ENCODE measurements around the gene TMEM271.
"Not testable (repeated sequence)": the region's sequence is repeated elsewhere in the genome, so short reads cannot be mapped to it uniquely, and the experiment has no call there.

Gene TMEM271

GRCh38 chr4:610411-611261, 34.5 kb upstream of the TMEM271 start:
- no peak for DNase-seq (ENCODE audit: extremely low spot score, insufficient read length, low read depth)
- no peak for FAIRE-seq

- no peak for DNase-seq (ENCODE audit: extremely low spot score, insufficient read length, low read depth)
These were observed 33.4 kb upstream of the TMEM271 start for GRCh38 chr4:609400-610050.

DNA sequence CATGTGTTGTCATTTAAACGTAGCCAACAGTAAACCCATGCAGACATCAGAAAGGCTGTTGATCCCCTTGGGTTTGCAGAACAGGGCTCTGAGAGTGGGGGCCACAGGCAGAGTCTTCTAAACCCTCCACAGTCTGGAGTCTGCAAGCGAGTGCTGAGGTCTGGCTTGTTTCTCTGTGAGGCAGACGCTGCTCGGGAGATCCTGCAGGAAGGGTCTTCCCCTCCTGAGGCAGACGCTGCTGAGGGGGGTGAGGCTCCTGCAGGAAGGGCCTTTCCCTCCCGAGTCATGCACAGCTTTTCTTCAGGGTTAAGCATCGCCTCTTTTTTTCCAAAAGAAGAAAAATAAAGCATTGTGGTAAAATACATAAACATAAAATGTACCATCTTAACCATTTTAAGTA, 32.1 kb upstream of the TMEM271 start:
- FAIRE-seq (no peak), DNase-seq (ENCODE audit: extremely low spot score, insufficient read length, low read depth) (no peak)

More at GRCh38 chr4:609400-610050, 33.4 kb upstream of the TMEM271 start:
- no peak for FAIRE-seq

- DNase-seq (ENCODE audit: extremely low spot score, insufficient read length, low read depth) (no peak), FAIRE-seq (no peak)
These were observed 29.8 kb upstream of the TMEM271 start for GRCh38 chr4:605702-606425.

DNA sequence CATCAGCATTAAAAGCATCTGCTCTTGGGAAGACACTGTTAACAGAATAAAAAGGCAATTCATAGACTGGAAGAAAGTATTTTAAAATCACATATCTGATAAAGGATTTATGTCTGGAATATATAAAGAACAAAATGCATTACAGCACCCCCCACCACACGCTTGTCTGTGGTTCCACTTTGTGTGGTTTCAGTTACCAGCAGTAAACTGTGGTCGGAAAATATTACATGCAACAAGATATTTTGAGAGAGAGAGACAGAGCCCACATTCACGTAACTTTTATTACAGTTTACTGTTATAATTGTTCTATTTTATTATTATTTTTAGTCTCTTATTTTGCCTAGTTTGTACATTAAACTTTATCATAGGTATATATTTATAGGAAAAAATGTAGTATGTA, 28.0 kb upstream of the TMEM271 start:
- DNase-seq (ENCODE audit: extremely low spot score, insufficient read length, low read depth) (no peak), FAIRE-seq (no peak)

DNA sequence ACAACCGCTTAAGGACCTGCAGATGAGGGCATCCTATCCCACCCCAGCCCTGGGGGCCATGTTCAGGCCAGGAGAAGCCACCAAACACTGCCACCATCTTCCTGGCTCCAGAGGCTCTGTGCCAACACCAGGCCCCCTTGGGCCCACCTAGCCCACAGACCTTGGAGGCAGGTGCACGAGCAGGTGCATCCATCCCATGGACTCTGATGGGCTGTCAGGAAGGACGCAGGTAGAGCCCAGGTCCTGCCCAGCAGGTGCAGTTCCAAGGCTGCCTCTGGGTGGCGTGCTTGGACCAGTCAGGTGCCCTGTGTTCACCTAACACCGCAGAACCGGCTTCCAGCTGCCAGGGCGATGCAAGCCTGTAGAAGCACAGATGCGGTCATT, 26.5 kb upstream of the TMEM271 start:
- no peak for FAIRE-seq
- DNase-seq (ENCODE audit: extremely low spot score, insufficient read length, low read depth) = no peak

- no peak for FAIRE-seq
- DNase-seq (ENCODE audit: extremely low spot score, insufficient read length, low read depth) = no peak
These were observed 25.8 kb upstream of the TMEM271 start for GRCh38 chr4:601612-602558.

DNA sequence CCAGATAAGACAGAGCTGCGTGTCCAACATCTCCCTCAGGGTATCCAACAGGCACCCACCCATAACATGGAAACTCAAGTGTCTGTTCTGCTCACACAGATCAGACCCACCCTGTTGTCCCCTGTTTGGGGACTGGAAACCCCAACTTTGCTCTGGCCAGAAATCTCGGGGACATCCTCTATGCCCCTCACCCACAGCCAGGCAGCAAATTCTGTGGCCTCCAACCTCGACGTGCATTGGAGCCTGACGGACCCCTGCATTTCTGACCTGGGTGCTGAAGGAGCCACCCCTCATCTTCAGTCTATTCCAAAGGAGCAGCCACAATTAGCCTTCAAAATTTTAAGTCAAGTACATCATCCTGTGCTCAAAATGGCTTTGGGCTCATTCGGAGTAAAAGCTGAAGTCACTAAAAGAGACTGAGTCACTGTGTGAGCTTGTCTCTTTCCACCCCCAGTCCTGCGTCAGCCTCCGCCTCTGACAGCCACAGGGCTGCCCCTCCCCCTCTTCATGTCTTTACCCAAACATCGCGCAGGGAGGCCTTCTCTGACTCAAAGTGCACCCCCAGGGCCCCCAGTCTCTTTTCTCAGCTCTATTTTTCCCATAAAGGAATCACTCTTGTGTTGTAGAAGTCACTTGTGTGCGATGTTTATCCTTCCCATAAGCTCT, 24.9 kb upstream of the TMEM271 start:
- DNase-seq (ENCODE audit: extremely low spot score, insufficient read length, low read depth) = no peak
- FAIRE-seq = no peak

- FAIRE-seq (no peak), DNase-seq (ENCODE audit: extremely low spot score, insufficient read length, low read depth) (no peak)
These were observed 24.1 kb upstream of the TMEM271 start for GRCh38 chr4:600166-600565.

- DNase-seq (ENCODE audit: extremely low spot score, insufficient read length, low read depth) = no peak
- FAIRE-seq = no peak
These were observed 22.8 kb upstream of the TMEM271 start for GRCh38 chr4:598925-599324.

GRCh38 chr4:592825-593520, 16.9 kb upstream of the TMEM271 start:
- DNase-seq (ENCODE audit: extremely low spot score, insufficient read length, low read depth) (no peak), FAIRE-seq (no peak)

- not testable (repeated sequence) for FAIRE-seq; DNase-seq (ENCODE audit: extremely low spot score, insufficient read length, low read depth)
These were observed 16.1 kb upstream of the TMEM271 start for GRCh38 chr4:592178-592577.

DNA sequence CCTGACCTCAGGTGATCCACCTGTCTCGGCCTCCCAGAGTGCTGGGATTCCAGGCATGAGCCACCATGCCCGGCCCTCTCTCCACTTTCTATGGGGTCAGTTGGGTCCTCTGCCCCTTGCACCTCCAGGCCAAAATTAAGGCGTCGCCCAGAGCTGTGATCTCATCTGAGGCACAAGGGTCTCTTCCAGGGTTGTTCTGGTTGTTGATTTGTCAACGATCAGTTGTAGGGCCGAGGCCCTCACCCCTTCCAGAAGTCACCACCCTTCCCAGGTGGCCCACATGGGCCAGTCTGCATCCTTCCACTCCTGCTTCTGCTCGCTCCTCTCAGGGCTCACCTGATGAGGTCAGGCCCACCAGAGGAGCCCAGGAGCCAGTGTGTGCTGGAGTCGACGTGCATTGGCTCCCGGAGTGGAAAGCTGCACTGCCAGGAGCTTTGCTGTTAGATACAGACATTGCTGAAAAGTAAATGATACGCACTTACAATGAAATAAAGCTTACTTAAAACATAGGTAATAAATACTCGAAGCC, 14.3 kb upstream of the TMEM271 start:
- no peak for FAIRE-seq
- no peak for DNase-seq (ENCODE audit: extremely low spot score, insufficient read length, low read depth)

DNA sequence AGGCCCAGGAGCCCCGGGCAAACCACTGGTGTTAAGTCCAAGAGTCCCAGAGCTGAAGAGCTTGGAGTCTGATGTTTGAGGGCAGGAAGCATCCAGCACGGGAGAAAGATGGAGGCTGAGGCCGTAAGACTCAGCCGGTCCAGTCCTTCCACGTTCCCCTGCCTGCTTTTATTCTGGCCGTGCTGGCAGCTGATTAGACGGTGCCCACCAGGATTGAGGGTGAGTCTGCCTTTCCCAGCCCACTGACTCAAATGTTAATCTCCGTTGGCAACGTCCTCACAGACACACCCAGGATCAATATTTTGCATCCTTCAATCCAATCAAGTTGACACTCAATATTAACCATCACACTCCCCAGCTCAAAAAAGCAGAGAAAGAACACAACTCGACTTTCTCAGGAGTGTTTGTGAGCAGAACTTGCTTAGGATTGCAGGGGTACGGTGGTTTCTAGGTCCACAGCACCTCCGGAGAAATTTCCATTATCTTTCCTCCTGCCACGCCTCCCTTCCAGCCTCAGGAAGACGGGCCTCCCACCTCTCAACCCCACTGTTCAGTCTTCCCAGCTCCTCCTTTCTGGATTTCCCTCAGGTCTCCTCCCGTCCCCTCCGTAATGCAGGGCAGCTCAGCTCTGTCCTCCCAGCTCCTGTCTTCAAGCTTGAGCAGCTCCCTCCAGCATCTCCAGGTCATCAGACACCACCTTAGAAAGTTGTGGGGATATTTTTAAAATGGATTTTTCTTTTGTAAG, 13.3 kb upstream of the TMEM271 start:
- FAIRE-seq (no peak), DNase-seq (ENCODE audit: extremely low spot score, insufficient read length, low read depth) (no peak)

GRCh38 chr4:588351-588849, 12.3 kb upstream of the TMEM271 start:
- DNase-seq (ENCODE audit: extremely low spot score, insufficient read length, low read depth) (no peak), FAIRE-seq (no peak)

DNA sequence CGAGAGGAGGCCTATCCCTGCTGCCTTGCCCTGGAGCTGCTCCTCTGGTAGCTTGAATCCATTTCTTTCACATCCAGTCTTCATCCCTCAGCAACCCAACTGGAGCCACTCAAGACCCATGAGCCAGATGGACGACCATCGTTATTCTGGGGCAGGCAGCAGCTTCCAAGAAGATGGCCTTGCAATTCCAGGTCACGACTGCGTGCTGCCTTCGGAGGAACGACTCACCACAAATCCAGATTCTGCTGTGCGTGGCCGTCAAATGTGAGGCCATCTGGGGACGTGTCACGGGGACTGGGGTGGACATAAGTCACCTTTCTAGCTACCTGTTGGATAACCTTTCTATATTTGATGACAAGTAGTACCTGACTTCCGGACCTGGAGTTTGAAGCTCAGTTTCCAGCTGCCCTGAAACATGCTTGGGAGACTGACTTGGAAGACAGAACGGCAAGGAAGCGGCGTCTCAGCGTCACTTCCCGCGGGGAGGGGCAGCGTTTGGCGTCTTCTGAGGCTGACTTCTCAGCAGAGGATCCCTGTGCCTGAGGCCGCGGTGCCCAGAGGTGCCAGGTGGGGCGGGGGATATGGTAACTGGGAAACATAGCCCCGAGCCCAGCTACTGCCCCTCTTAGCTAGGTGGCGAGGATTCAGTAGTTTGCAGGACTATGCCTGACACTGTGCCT, 11.7 kb upstream of the TMEM271 start:
- no peak for FAIRE-seq
- DNase-seq (ENCODE audit: extremely low spot score, insufficient read length, low read depth) = no peak

- no peak for DNase-seq (ENCODE audit: extremely low spot score, insufficient read length, low read depth)
- FAIRE-seq = no peak
These were observed 7.7 kb upstream of the TMEM271 start for GRCh38 chr4:583820-584219.
